Measurements from ENCODE around the gene MDH2.
"Not testable (repeated sequence)": the region's sequence is repeated elsewhere in the genome, so short reads cannot be mapped to it uniquely, and the experiment has no call there.

The MDH2 gene

DNA sequence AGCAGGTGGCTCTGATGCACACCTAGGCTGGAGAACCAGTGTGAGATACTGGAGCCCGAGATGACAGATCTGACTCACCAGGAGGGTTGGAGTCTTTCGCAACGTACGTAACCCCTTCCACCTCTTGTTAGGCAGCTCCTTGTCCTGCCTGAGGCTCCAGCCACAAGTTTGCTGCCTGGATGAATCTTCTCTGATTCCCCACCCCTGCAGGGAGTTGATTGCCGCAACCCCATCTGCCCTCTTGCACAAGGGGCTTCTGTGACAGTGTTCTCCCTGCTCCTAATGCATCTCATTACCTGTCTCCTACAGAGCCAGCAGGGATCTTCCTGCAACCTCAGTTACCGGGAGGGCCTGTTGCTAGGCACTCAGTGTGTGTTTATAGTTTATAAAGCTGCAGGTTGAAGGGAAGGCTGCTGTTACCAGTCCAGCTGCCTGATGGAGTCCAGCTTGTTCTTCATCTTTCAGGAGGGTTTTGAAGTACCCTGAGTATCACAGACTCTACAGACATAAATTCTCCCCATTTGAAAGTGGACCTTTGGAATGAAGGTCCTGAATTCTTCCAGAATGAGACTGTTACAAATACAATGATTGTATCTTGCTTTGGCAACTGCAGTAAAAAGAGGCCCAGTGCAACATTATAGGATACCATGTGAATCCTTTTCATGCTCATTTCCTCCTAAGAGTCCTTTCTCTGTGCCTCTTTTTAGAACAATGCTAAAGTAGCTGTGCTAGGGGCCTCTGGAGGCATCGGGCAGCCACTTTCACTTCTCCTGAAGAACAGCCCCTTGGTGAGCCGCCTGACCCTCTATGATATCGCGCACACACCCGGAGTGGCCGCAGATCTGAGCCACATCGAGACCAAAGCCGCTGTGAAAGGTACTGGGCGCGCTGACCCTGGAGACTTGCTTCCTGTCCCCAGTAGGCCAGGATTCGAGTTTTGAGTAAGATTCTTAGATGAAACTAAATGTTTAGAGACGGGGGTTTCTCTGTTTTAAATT is 6.5 kb downstream of the MDH2 start:
- TF ChIP-seq CTCF (IDR thresholded peaks at IDR 0.05; ENCODE audit: control insufficient read depth, insufficient read depth, low read depth, low read length, missing control alignments): no peak
- H3K4me3 ChIP-seq (ENCODE audit: control insufficient read depth, low read depth, low read length): no peak overlapping the region
- no peak for DNase-seq (ENCODE audit: low read depth)

GRCh38 chr7:76056241-76056640 is 8.3 kb downstream of the MDH2 start:
- H3K4me3 ChIP-seq (ENCODE audit: control insufficient read depth, low read depth, low read length): no peak overlapping the region
- no peak for DNase-seq (ENCODE audit: low read depth)
- TF ChIP-seq CTCF (IDR thresholded peaks at IDR 0.05; ENCODE audit: control insufficient read depth, insufficient read depth, low read depth, low read length, missing control alignments): no peak

DNA sequence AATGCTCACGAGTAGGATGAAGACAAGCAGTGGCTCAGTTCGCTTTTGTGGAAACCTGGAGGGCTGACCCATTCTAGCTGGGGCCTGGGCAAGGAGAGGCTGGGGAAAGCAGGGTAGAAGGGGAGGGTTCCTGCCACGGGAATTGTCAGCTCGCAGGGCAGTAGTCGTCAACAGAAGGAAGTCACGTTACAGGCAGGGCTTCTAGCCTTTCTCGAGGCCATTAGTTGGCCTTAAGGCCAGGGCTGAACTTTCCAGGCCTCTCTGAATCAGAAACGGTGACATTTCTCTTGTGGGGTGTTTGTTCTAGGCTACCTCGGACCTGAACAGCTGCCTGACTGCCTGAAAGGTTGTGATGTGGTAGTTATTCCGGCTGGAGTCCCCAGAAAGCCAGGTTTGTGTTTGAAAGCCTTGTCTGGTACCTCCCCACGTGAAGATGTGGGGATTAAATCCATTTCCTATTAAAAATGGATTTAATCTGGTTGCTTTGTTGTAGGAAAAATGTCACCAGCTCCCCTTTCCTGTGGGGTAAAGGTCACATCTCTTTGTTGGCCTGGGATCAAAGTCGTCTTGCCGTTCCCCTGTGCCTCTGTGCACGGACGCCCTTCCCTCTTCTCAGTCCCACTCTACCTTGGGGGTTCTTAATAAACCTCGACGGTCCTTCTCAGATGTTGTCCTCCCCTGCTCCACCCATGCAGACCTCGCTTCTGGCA is 9.4 kb downstream of the MDH2 start:
- H3K4me3 ChIP-seq (ENCODE audit: control insufficient read depth, low read depth, low read length): no peak overlapping the region
- DNase-seq (ENCODE audit: low read depth): no peak
- TF ChIP-seq CTCF (IDR thresholded peaks at IDR 0.05; ENCODE audit: control insufficient read depth, insufficient read depth, low read depth, low read length, missing control alignments): no peak

DNA sequence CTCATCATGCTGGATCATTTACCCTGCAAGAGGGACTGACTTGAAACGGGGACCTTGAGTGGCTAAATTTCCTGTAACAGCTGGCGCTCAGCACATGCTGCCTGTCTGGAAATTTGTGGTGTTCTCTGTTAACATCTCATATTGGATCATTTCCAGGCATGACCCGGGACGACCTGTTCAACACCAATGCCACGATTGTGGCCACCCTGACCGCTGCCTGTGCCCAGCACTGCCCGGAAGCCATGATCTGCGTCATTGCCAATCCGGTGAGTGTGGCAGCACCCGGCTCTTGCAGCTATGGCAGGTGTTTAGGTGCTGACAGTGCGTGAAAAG is 9.9 kb downstream of the MDH2 start:
- H3K4me3 ChIP-seq (ENCODE audit: control insufficient read depth, low read depth, low read length): no peak overlapping the region
- DNase-seq (ENCODE audit: low read depth): no peak
- TF ChIP-seq CTCF (IDR thresholded peaks at IDR 0.05; ENCODE audit: control insufficient read depth, insufficient read depth, low read depth, low read length, missing control alignments): no peak

- DNase-seq (ENCODE audit: low read depth): not testable (repeated sequence)
These were observed 10.8 kb downstream of the MDH2 start for GRCh38 chr7:76058745-76059144.

DNA sequence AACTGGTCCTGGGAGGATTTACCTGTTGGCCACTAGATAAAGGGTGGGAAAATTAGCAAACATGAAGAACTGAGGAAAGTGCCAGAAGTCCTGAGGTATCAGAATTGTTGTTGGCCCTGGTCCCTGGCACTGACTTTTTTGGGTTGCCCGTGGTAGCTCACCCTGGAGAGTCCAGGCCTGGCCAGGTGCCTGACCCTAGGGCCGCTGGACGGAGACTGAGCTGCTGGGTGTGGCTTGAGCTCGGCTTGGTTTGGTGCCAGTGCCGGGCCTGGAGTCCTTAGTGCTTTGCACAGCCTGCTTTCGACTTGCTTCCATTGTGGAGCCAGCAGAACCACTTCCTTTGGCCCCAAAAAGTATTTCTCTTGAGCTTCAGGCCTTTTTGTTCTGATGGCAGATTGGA is 12.9 kb downstream of the MDH2 start:
- TF ChIP-seq CTCF (IDR thresholded peaks at IDR 0.05; ENCODE audit: control insufficient read depth, insufficient read depth, low read depth, low read length, missing control alignments): no peak
- DNase-seq (ENCODE audit: low read depth): no peak
- no peak overlapping the region for H3K4me3 ChIP-seq (ENCODE audit: control insufficient read depth, low read depth, low read length)

More at GRCh38 chr7:76058745-76059144, 10.8 kb downstream of the MDH2 start:
- not testable (repeated sequence) for H3K4me3 ChIP-seq (ENCODE audit: control insufficient read depth, low read depth, low read length)

GRCh38 chr7:76062254-76062653 is 14.3 kb downstream of the MDH2 start:
- no peak overlapping the region for H3K4me3 ChIP-seq (ENCODE audit: control insufficient read depth, low read depth, low read length)
- TF ChIP-seq CTCF (IDR thresholded peaks at IDR 0.05; ENCODE audit: control insufficient read depth, insufficient read depth, low read depth, low read length, missing control alignments): no peak
- DNase-seq (ENCODE audit: low read depth): no peak

All from AG09309 (cell line).